ENCODE measurements around the gene KIAA1549.

Gene KIAA1549

GRCh38 chr7:138893258-138893657, 87.9 kb downstream of the KIAA1549 start:
- H3K4me3 ChIP-seq (ENCODE audit: low read length) = no peak overlapping the region
- no peak for DNase-seq (ENCODE audit: low read depth)
- TF ChIP-seq CTCF (IDR thresholded peaks at IDR 0.05; ENCODE audit: insufficient read depth, low read depth, low read length, missing control alignments) = no peak

GRCh38 chr7:138892812-138893211, 88.4 kb downstream of the KIAA1549 start:
- peak; percentile 23 for DNase-seq (ENCODE audit: low read depth)
- no peak for TF ChIP-seq CTCF (IDR thresholded peaks at IDR 0.05; ENCODE audit: insufficient read depth, low read depth, low read length, missing control alignments)
- H3K4me3 ChIP-seq (ENCODE audit: low read length) = no peak overlapping the region

- TF ChIP-seq CTCF (IDR thresholded peaks at IDR 0.05; ENCODE audit: insufficient read depth, low read depth, low read length, missing control alignments) = no peak
- DNase-seq (ENCODE audit: low read depth) = peak; percentile 21
- no peak overlapping the region for H3K4me3 ChIP-seq (ENCODE audit: low read length)
Measured at GRCh38 chr7:138892006-138892630, 89.1 kb downstream of the KIAA1549 start.

- DNase-seq (ENCODE audit: low read depth) = no peak
- TF ChIP-seq CTCF (IDR thresholded peaks at IDR 0.05; ENCODE audit: insufficient read depth, low read depth, low read length, missing control alignments) = no peak
- H3K4me3 ChIP-seq (ENCODE audit: low read length) = no peak overlapping the region
Measured at GRCh38 chr7:138891446-138891810, 89.8 kb downstream of the KIAA1549 start.

- DNase-seq (ENCODE audit: low read depth) = peak; percentile 30
- no peak for TF ChIP-seq CTCF (IDR thresholded peaks at IDR 0.05; ENCODE audit: insufficient read depth, low read depth, low read length, missing control alignments)
- H3K4me3 ChIP-seq (ENCODE audit: low read length) = no peak overlapping the region
Measured at GRCh38 chr7:138890499-138891445, 90.4 kb downstream of the KIAA1549 start.

GRCh38 chr7:138889582-138890498, 91.3 kb downstream of the KIAA1549 start:
- DNase-seq (ENCODE audit: low read depth) = peak; percentile 56
- H3K4me3 ChIP-seq (ENCODE audit: low read length) = no peak overlapping the region
- no peak for TF ChIP-seq CTCF (IDR thresholded peaks at IDR 0.05; ENCODE audit: insufficient read depth, low read depth, low read length, missing control alignments)
